HEK293 (cell line): Measurements from ENCODE around the gene ITGB3.

Experiments used
- AEBP2 ChIP-seq: fragments of 450-650 bp; formaldehyde crosslinking; IDR thresholded peaks from 2 replicates; pipeline ENCODE4 v1.5.1; 2016; ENCODE audit warnings: missing biosample characterization, missing genetic modification characterization, borderline replicate concordance
- BCL11B ChIP-seq: fragments of 450-650 bp; formaldehyde crosslinking; IDR thresholded peaks from 2 replicates; pipeline ENCODE4 v1.5.1; 2016; ENCODE audit warnings: low read depth, missing biosample characterization, missing genetic modification characterization
- BCL6B ChIP-seq: fragments of 450-650 bp; formaldehyde crosslinking; IDR thresholded peaks from 2 replicates; pipeline ENCODE4 v1.5.1; 2017; ENCODE audit warnings: missing biosample characterization, missing genetic modification characterization
- GFI1B ChIP-seq: fragments of 450-650 bp; formaldehyde crosslinking; IDR thresholded peaks from 2 replicates; pipeline ENCODE4 v1.5.1; 2016; ENCODE audit warnings: missing biosample characterization, missing genetic modification characterization
- HOXD13 ChIP-seq: sonication (generic); formaldehyde crosslinking; IDR thresholded peaks from 2 replicates; pipeline ENCODE4 v1.8.0; 2022; ENCODE audit warnings: missing genetic modification reagents, borderline replicate concordance
- IKZF3 ChIP-seq: fragments of 450-650 bp; IDR thresholded peaks from 2 replicates; pipeline ENCODE4 v1.5.0; 2018; ENCODE audit warnings: missing biosample characterization, mild to moderate bottlenecking, missing genetic modification characterization, moderate library complexity
- KLF1 ChIP-seq: fragments of 450-650 bp; formaldehyde crosslinking; IDR thresholded peaks from 2 replicates; pipeline ENCODE4 v1.5.1; 2016; ENCODE audit warnings: missing biosample characterization, missing genetic modification characterization
- KLF16 ChIP-seq: fragments of 450-650 bp; formaldehyde crosslinking; IDR thresholded peaks from 2 replicates; pipeline ENCODE4 v1.5.1; 2017; ENCODE audit warnings: missing biosample characterization, missing genetic modification characterization
- MZF1 ChIP-seq: fragments of 450-650 bp; formaldehyde crosslinking; IDR thresholded peaks from 2 replicates; pipeline ENCODE4 v1.5.1; 2017; ENCODE audit warnings: missing biosample characterization, missing genetic modification characterization, borderline replicate concordance
- PRDM4 ChIP-seq: fragments of 450-650 bp; formaldehyde crosslinking; IDR thresholded peaks from 2 replicates; pipeline ENCODE4 v1.5.1; 2017; ENCODE audit warnings: missing biosample characterization, missing genetic modification characterization
- SCRT1 ChIP-seq: fragments of 450-650 bp; formaldehyde crosslinking; IDR thresholded peaks from 2 replicates; pipeline ENCODE4 v1.5.1; 2016; ENCODE audit warnings: missing biosample characterization, missing genetic modification characterization, borderline replicate concordance
- SETDB1 ChIP-seq: IDR thresholded peaks from one replicate; pipeline ENCODE4 v1.6.1; 2017; ENCODE audit warnings: mild to moderate bottlenecking, low read length, moderate library complexity, mixed read lengths; ENCODE audit not compliant: insufficient read length
- SP2 ChIP-seq: fragments of 450-650 bp; formaldehyde crosslinking; IDR thresholded peaks from 2 replicates; pipeline ENCODE4 v1.5.1; 2016; ENCODE audit warnings: missing biosample characterization, missing genetic modification characterization
- SP3 ChIP-seq: fragments of 450-650 bp; formaldehyde crosslinking; IDR thresholded peaks from 2 replicates; pipeline ENCODE4 v1.5.1; 2016; ENCODE audit warnings: missing biosample characterization, missing genetic modification characterization
- WT1 ChIP-seq: fragments of 450-650 bp; formaldehyde crosslinking; IDR thresholded peaks from 2 replicates; pipeline ENCODE4 v1.5.1; 2016; ENCODE audit warnings: missing biosample characterization, missing genetic modification characterization
- ZBTB49 ChIP-seq: fragments of 450-650 bp; formaldehyde crosslinking; IDR thresholded peaks from 2 replicates; pipeline ENCODE4 v1.5.1; 2016; ENCODE audit warnings: missing biosample characterization, missing genetic modification characterization, low read depth
- ZBTB7A ChIP-seq: fragments of 450-650 bp; formaldehyde crosslinking; IDR thresholded peaks from 2 replicates; pipeline ENCODE4 v1.5.1; 2016; ENCODE audit warnings: low read depth, missing biosample characterization, missing genetic modification characterization
- ZEB2 ChIP-seq: fragments of 450-650 bp; formaldehyde crosslinking; IDR thresholded peaks from 2 replicates; pipeline ENCODE4 v1.5.1; 2016; ENCODE audit warnings: missing biosample characterization, missing genetic modification characterization
- ZNF10 ChIP-seq: fragments of 450-650 bp; formaldehyde crosslinking; IDR thresholded peaks from 2 replicates; pipeline ENCODE4 v1.5.1; 2017; ENCODE audit warnings: missing biosample characterization, missing genetic modification characterization
- ZNF112 ChIP-seq: fragments of 450-650 bp; formaldehyde crosslinking; IDR thresholded peaks from 2 replicates; pipeline ENCODE4 v1.5.0; 2017; ENCODE audit warnings: missing biosample characterization, missing genetic modification characterization
- ZNF133 ChIP-seq: fragments of 450-650 bp; formaldehyde crosslinking; IDR thresholded peaks from 2 replicates; pipeline ENCODE4 v1.5.1; 2016; ENCODE audit warnings: missing biosample characterization, missing genetic modification characterization
- ZNF146 ChIP-seq: fragments of 450-650 bp; formaldehyde crosslinking; IDR thresholded peaks from 2 replicates; pipeline ENCODE4 v1.5.1; 2016; ENCODE audit warnings: missing biosample characterization, missing genetic modification characterization
- ZNF19 ChIP-seq: fragments of 450-650 bp; formaldehyde crosslinking; IDR thresholded peaks from 2 replicates; pipeline ENCODE4; 2016; ENCODE audit warnings: missing biosample characterization, missing genetic modification characterization, low read depth
- ZNF214 ChIP-seq: fragments of 450-650 bp; formaldehyde crosslinking; IDR thresholded peaks from 2 replicates; pipeline ENCODE4 v1.5.1; 2017; ENCODE audit warnings: missing biosample characterization, mild to moderate bottlenecking, missing genetic modification characterization, borderline replicate concordance
- ZNF404 ChIP-seq: fragments of 450-650 bp; formaldehyde crosslinking; IDR thresholded peaks from 2 replicates; pipeline ENCODE4 v1.5.1; 2017; ENCODE audit warnings: missing biosample characterization, missing genetic modification characterization
- ZNF555 ChIP-seq: fragments of 450-650 bp; formaldehyde crosslinking; conservative IDR thresholded peaks from 2 replicates; pipeline ENCODE4 v1.5.1; 2017; ENCODE audit warnings: missing biosample characterization, mild to moderate bottlenecking, missing genetic modification characterization, inconsistent platforms
- ZNF560 ChIP-seq: fragments of 450-650 bp; formaldehyde crosslinking; IDR thresholded peaks from 2 replicates; pipeline ENCODE4 v1.5.1; 2017; ENCODE audit warnings: missing biosample characterization, missing genetic modification characterization, borderline replicate concordance
- ZNF600 ChIP-seq: fragments of 450-650 bp; formaldehyde crosslinking; IDR thresholded peaks from 2 replicates; pipeline ENCODE4 v1.5.1; 2016; ENCODE audit warnings: missing biosample characterization, missing genetic modification characterization
- ZNF624 ChIP-seq: fragments of 450-650 bp; formaldehyde crosslinking; IDR thresholded peaks from 2 replicates; pipeline ENCODE4 v1.5.1; 2017; ENCODE audit warnings: missing biosample characterization, missing genetic modification characterization
- ZNF639 ChIP-seq: fragments of 450-650 bp; formaldehyde crosslinking; IDR thresholded peaks from 2 replicates; pipeline ENCODE4 v1.5.1; 2016; ENCODE audit warnings: missing biosample characterization, missing genetic modification characterization
- ZSCAN30 ChIP-seq: fragments of 450-650 bp; IDR thresholded peaks from 2 replicates; pipeline ENCODE4 v1.5.1; 2018; ENCODE audit warnings: missing biosample characterization, mild to moderate bottlenecking, missing genetic modification characterization, moderate library complexity

The ITGB3 gene

GRCh38 chr17:47253541-47254402 lies at the start of gene ITGB3 (continued):
- TF ChIP-seq IKZF3 (tag by site-specific recombination) (no peak), SP2 (tag by site-specific recombination) (peak; percentile 63), PRDM4 (tag by site-specific recombination) (no peak), SCRT1 (no peak), ZNF146 (tag by site-specific recombination) (no peak), HOXD13 (CRISPR knock-in tag) (no peak), ZNF639 (tag by site-specific recombination) (no peak), BCL6B (tag by site-specific recombination) (no peak), GFI1B (no peak), ZEB2 (tag by site-specific recombination) (0 out of 2 replicates have a peak, but pooled peaks have one; percentile 20), KLF16 (tag by site-specific recombination) (no peak), ZSCAN30 (tag by site-specific recombination) (peak; percentile 45; the same call in 1 of the 2 replicates), ZNF133 (no peak), SP3 (tag by site-specific recombination) (peak; percentile 60; the same call in 1 of the 2 replicates), AEBP2 (tag by site-specific recombination) (no peak), WT1 (no peak), ZNF555 (tag by site-specific recombination) (no peak), KLF1 (0 out of 2 replicates have a peak, but pooled peaks have one; percentile 34), ZNF624 (tag by site-specific recombination) (no peak), ZBTB49 (no peak), SETDB1 (no peak), ZNF560 (tag by site-specific recombination) (no peak), ZBTB7A (tag by site-specific recombination) (peak; percentile 32; the same call in 1 of the 2 replicates), ZNF112 (tag by site-specific recombination) (no peak), ZNF404 (no peak), ZNF19 (no peak), ZNF600 (peak; percentile 79), MZF1 (tag by site-specific recombination) (no peak), ZNF10 (tag by site-specific recombination) (no peak), ZNF214 (no peak), BCL11B (tag by site-specific recombination) (no peak)
